GM12891 (cell line): ENCODE measurements around the gene EXOC4.

ENCODE experiments used
- POLR2A ChIP-seq: IDR thresholded peaks from 2 replicates; pipeline ENCODE4 v1.6.1; 2011; ENCODE audit warnings: low read depth, low read length, control low read depth
- SPI1 ChIP-seq: IDR thresholded peaks from 2 replicates; pipeline ENCODE4 v1.6.1; 2011; ENCODE audit warnings: low read depth, low read length, control low read depth

GRCh38 chr7:133973710-133974109 lies 720.8 kb downstream of the EXOC4 start:
- TF ChIP-seq POLR2A: no peak
- no peak for TF ChIP-seq SPI1
